Liver (tissue), 9 donors: ENCODE results near the gene CLCNKB. TPM values are rescaled to one million over a fixed set of nuclear protein-coding genes. Genes with fewer than 3 reads are reported as not detected.

ENCODE experiments used
- DNase-seq: peaks from one replicate; pipeline ENCODE4 v3.0.0-alpha.2; 2017; ENCODE audit warnings: low spot score
- H3K27ac ChIP-seq, 2 donors: one replicate each; pipeline ENCODE4 v1.7.0; 2013; ENCODE audit warnings: inconsistent platforms in 2 of 2, low read length in 2 of 2, control low read depth in 1 of 2, low read depth in 1 of 2, mild to moderate bottlenecking in 1 of 2
- H3K27me3 ChIP-seq, 4 donors: one replicate each; pipeline versions ENCODE4 v1.6.1 to v1.7.0; 2013; ENCODE audit warnings: low read length in 3 of 4, inconsistent platforms in 1 of 4, mild to moderate bottlenecking in 1 of 4, moderate library complexity in 1 of 4; ENCODE audit not compliant: control insufficient read depth in 4 of 4, insufficient read depth in 4 of 4
- H3K36me3 ChIP-seq, 4 donors: one replicate each; pipeline versions ENCODE4 v1.6.1 to v1.7.0; 2013; ENCODE audit warnings: low read length in 3 of 4, mild to moderate bottlenecking in 3 of 4, low read depth in 1 of 4, moderate library complexity in 1 of 4; ENCODE audit not compliant: control insufficient read depth in 4 of 4, insufficient read depth in 3 of 4
- H3K4me1 ChIP-seq, 4 donors: one replicate each; pipeline versions ENCODE4 v1.6.1 to v1.7.0; 2013; ENCODE audit warnings: low read length in 3 of 4, mild to moderate bottlenecking in 3 of 4, moderate library complexity in 1 of 4; ENCODE audit not compliant: control insufficient read depth in 4 of 4, insufficient read depth in 4 of 4
- H3K4me3 ChIP-seq, 3 donors: one replicate each; pipeline versions ENCODE4 v1.6.1 to v1.7.0; 2013; ENCODE audit warnings: low read length in 3 of 3, control low read depth in 1 of 3, low read depth in 1 of 3, mild to moderate bottlenecking in 1 of 3
- H3K9ac ChIP-seq, 2 donors: one replicate each; pipeline ENCODE4 v1.7.0; 2013; ENCODE audit warnings: low read length in 2 of 2, mild to moderate bottlenecking in 2 of 2, moderate library complexity in 2 of 2, control low read depth in 1 of 2, low read depth in 1 of 2
- H3K9me3 ChIP-seq, 4 donors: one replicate each; pipeline versions ENCODE4 v1.6.1 to v1.7.0; 2013; ENCODE audit warnings: low read length in 3 of 4; ENCODE audit not compliant: control insufficient read depth in 4 of 4
- ATF3 ChIP-seq: IDR thresholded peaks from 2 replicates; pipeline ENCODE4 v1.6.1; 2016; ENCODE audit warnings: antibody characterized with exemption
- EGR1 ChIP-seq, 2 donors: IDR thresholded peaks; 2 replicates each; pipeline ENCODE4 v1.6.1; 2016 to 2018; ENCODE audit warnings: antibody characterized with exemption in 2 of 2, low read depth in 2 of 2
- FOXA1 ChIP-seq: IDR thresholded peaks from 2 replicates; pipeline ENCODE4 v1.6.1; 2016; ENCODE audit warnings: antibody characterized with exemption
- FOXA2 ChIP-seq: IDR thresholded peaks from 2 replicates; pipeline ENCODE4 v1.6.1; 2016; ENCODE audit warnings: antibody characterized with exemption
- GABPA ChIP-seq, 2 donors: IDR thresholded peaks in 1 of 2; conservative IDR thresholded peaks in 1 of 2; 2 replicates each; pipeline ENCODE4 v1.6.1; 2016; ENCODE audit warnings: antibody characterized with exemption in 2 of 2, mild to moderate bottlenecking in 1 of 2, moderate library complexity in 1 of 2
- HNF4A ChIP-seq, 2 donors: conservative IDR thresholded peaks; 2 replicates each; pipeline ENCODE4 v1.6.1; 2016; ENCODE audit warnings: antibody characterized with exemption in 2 of 2, mild to moderate bottlenecking in 2 of 2
- HNF4G ChIP-seq: IDR thresholded peaks from 2 replicates; pipeline ENCODE4 v1.6.1; 2016; ENCODE audit warnings: antibody characterized with exemption
- JUND ChIP-seq, 2 donors: IDR thresholded peaks; 2 replicates each; pipeline ENCODE4 v1.6.1; 2016; ENCODE audit warnings: antibody characterized with exemption in 2 of 2
- NR2F2 ChIP-seq: IDR thresholded peaks from 2 replicates; pipeline ENCODE4 v1.6.1; 2016; ENCODE audit warnings: antibody characterized with exemption
- RAD21 ChIP-seq, 2 donors: IDR thresholded peaks; 2 replicates each; pipeline ENCODE4 v1.6.1; 2016; ENCODE audit warnings: antibody characterized with exemption in 2 of 2, mild to moderate bottlenecking in 2 of 2
- REST ChIP-seq: IDR thresholded peaks from 2 replicates; pipeline ENCODE4 v1.6.1; 2016; ENCODE audit warnings: antibody characterized with exemption, mild to moderate bottlenecking
- SP1 ChIP-seq: IDR thresholded peaks from 2 replicates; pipeline ENCODE4 v1.6.1; 2018; ENCODE audit warnings: antibody characterized with exemption, mild to moderate bottlenecking
- TAF1 ChIP-seq: conservative IDR thresholded peaks from 2 replicates; pipeline ENCODE4 v1.6.1; 2016; ENCODE audit warnings: antibody characterized with exemption, mild to moderate bottlenecking
- WGBS: extraction: QIAGEN DNeasy Blood & Tissue Kit; methylation state at CpG from one replicate; pipeline ENCODE4 v1.1.7; 2013; 5-methylcytosine and 5-hydroxymethylcytosine counted together
- polyA plus RNA-seq, 2 donors: library from polyadenylated mRNA; stranded (reverse) in 1 of 2; unstranded in 1 of 2; fragments of 200-250 nt in 1 of 2; fragments of >200 nt in 1 of 2; fragmentation: Nextera tagmentation in 1 of 2; extraction: Ambion mirVana in 1 of 2; gene quantifications; one replicate each; pipeline versions ENCODE4 v1.2.1 to v1.2.3, GENCODE V29; 2013 to 2015
- total RNA-seq, 2 donors: library from RNA; depleted of rRNA; stranded (reverse); fragments of >200 nt; gene quantifications; one replicate each; pipeline ENCODE4 v1.2.3, GENCODE V29; 2014
- TF ChIP-seq, protein P1 (sequence below): IDR thresholded peaks from 2 replicates; pipeline ENCODE4 v1.6.1; 2016; ENCODE audit warnings: antibody characterized with exemption
- donor health status: healthy.
- donor health status: healthy.
- donor health status: healthy.
- donor health status: healthy.
- donor health status: healthy.

Gene CLCNKB
- total and polyA plus RNA-seq, 4 donors, result not detected

GRCh38 chr1:16018308-16018707 lies 25.3 kb upstream of the CLCNKB start:
- Histone ChIP-seq H3K27me3 (no peaks in the 10 kb centered on the region), H3K4me1 (peaks cover 2 to 20% (median 12%) of the 10 kb centered on the region in 4 donors), H3K9me3 (no peaks in the 10 kb centered on the region), H3K27ac (peak overlapping the region; percentile 49 to 54), H3K36me3 (no peaks in the 10 kb centered on the region), H3K9ac (no peak overlapping the region), H3K4me3 (no peak overlapping the region)
- DNase-seq, result no peak
- TF ChIP-seq HNF4G, result no peak
- no peak for TF ChIP-seq REST
- TF ChIP-seq, protein P1, sequence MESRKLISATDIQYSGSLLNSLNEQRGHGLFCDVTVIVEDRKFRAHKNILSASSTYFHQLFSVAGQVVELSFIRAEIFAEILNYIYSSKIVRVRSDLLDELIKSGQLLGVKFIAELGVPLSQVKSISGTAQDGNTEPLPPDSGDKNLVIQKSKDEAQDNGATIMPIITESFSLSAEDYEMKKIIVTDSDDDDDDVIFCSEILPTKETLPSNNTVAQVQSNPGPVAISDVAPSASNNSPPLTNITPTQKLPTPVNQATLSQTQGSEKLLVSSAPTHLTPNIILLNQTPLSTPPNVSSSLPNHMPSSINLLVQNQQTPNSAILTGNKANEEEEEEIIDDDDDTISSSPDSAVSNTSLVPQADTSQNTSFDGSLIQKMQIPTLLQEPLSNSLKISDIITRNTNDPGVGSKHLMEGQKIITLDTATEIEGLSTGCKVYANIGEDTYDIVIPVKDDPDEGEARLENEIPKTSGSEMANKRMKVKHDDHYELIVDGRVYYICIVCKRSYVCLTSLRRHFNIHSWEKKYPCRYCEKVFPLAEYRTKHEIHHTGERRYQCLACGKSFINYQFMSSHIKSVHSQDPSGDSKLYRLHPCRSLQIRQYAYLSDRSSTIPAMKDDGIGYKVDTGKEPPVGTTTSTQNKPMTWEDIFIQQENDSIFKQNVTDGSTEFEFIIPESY, result no peak
- no peak for TF ChIP-seq SP1
- TF ChIP-seq ATF3, result no peak
- WGBS, result 75% methylated on average over 4 of the region's 4 CpGs

- TF ChIP-seq TAF1, result no peak
- TF ChIP-seq RAD21 (IDR thresholded peaks at IDR 0.05), result no peak
- no peak for TF ChIP-seq NR2F2
- TF ChIP-seq HNF4G, result no peak
- H3K4me3 ChIP-seq, result no peak overlapping the region
- no peaks in the 10 kb centered on the region for H3K36me3 ChIP-seq
- H3K4me1 ChIP-seq, result peaks cover 3 to 23% (median 18%) of the 10 kb centered on the region in 4 donors
- H3K9me3 ChIP-seq, result no peaks in the 10 kb centered on the region
- no peaks in the 10 kb centered on the region for H3K27me3 ChIP-seq
- 85% methylated on average over 23 of the region's 23 CpGs for WGBS
- no peak overlapping the region for H3K9ac ChIP-seq
- peak overlapping the region in 1 of 2 donors; percentile 18 for H3K27ac ChIP-seq
- DNase-seq, result no peak
These were observed 24.6 kb upstream of the CLCNKB start for GRCh38 chr1:16018749-16019643.

DNA sequence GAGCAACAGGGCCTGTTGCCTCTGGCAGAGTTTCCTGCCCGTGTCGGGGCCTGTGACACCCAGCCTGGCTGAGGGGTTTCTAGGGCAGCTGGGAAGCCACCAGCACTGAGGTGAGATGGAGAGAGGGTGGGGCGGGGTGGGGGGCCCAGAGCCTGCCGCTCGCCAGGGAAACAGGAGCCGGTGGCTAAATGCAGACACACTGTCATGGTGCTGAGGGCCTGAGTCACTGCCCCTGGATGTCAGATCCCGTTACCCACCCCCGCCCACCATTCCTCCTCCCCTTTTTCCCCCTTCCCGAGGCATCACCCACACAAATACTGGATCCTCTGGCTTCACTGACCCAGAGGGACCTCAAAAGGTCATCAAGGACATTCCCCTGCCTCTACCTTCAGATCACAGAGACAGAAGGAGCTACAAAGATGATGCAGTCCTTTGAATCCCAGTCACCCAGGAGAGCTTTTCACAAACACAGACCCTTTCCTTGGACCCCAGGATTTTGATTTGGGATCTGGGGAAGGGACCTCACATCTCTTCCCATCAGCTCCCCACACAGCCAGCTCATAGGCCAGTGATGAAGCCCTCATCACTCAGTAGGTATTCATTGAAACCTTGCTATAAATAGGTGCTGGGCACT lies 23.8 kb upstream of the CLCNKB start:
- no peak overlapping the region for H3K27ac ChIP-seq
- peaks cover 3 to 25% (median 21%) of the 10 kb centered on the region in 4 donors for H3K4me1 ChIP-seq
- no peak for DNase-seq
- H3K9ac ChIP-seq, result no peak overlapping the region
- WGBS, result 74% methylated on average over 9 of the region's 9 CpGs
- H3K4me3 ChIP-seq, result no peak overlapping the region
- no peaks in the 10 kb centered on the region for H3K27me3 ChIP-seq
- no peaks in the 10 kb centered on the region for H3K36me3 ChIP-seq
- H3K9me3 ChIP-seq, result no peaks in the 10 kb centered on the region
- TF ChIP-seq REST, result no peak
- no peak for TF ChIP-seq FOXA2
- TF ChIP-seq EGR1 (IDR thresholded peaks at IDR 0.05; ENCODE audit: low read depth in 2 of 2), result no peak
- TF ChIP-seq GABPA (IDR thresholded peaks at IDR 0.05 in 1 of 2, conservative IDR thresholded peaks at IDR 0.05 in 1 of 2), result no peak
- TF ChIP-seq SP1, result no peak
- TF ChIP-seq ATF3, result no peak
- TF ChIP-seq NR2F2, result no peak
- no peak for TF ChIP-seq JUND (IDR thresholded peaks at IDR 0.05)
- TF ChIP-seq HNF4G, result no peak
- no peak for TF ChIP-seq FOXA1
- TF ChIP-seq RAD21 (IDR thresholded peaks at IDR 0.05), result no peak
- TF ChIP-seq HNF4A (conservative IDR thresholded peaks at IDR 0.05), result no peak
